ENCODE data around the gene KBTBD12. TPM values are rescaled to one million over a fixed set of nuclear protein-coding genes. Genes with fewer than 3 reads are reported as not detected.

Gene KBTBD12
- polyA plus RNA-seq, 1 of the 3 experiments (the other 2 are of a cell fraction): not detected

DNA sequence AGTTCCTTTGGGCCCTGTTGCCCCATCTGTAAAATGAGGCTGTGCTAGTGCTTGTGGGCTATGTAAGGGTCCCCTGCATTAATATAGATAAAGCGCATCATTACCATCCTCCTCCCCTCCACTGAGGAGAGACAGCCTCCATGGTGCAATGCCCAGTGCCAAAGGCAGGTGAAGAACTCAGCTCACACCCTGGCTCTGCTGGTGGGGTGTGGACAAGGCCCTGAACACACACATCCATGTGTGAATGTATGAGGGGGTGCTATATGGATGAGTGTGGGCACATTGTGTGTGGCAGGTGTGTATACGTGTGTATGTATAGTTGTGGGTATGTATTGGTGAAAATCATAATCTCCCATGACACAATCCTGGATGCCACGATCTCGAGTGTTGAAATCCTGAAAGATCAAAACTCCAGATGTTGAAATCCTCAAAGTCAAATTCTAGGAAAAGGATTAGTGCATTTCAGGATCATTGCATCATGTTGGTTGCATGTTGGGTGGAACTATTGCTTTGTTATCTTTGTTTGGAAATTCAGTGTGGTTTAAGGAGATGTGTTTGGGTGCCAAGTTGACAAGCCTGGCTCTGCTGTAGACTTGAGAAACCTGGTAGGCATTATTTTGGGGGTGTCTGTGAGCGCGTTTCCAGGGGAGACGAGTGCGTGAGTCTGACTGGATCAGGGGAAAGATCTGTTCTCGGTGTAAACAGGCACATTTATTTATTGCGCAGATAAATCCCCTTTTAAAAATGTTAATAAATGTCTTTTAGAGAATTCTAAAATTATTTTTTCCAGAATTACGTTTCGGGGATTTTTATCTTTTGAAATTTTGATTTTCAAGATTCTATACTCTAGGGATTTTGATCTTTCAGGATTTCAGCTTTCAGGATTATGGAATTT is 95.2 kb downstream of the KBTBD12 start:
- TF ChIP-seq FOSL2 (IDR thresholded peaks at IDR 0.05; ENCODE audit: borderline replicate concordance, low read depth) (no peak), CHD2 (IDR thresholded peaks at IDR 0.05; ENCODE audit: low read length, partially characterized antibody) (no peak), POLR2AphosphoS5 (IDR thresholded peaks at IDR 0.05; ENCODE audit: low read depth, low read length) (no peak), ELF1 (IDR thresholded peaks at IDR 0.05) (no peak), RFX5 (IDR thresholded peaks at IDR 0.05; ENCODE audit: low read length) (no peak), TAF1 (IDR thresholded peaks at IDR 0.05; ENCODE audit: borderline replicate concordance, low read depth, low read length) (no peak), SMC3 (IDR thresholded peaks at IDR 0.05; ENCODE audit: low read depth, low read length) (no peak), YY1 (IDR thresholded peaks at IDR 0.05; ENCODE audit: low read depth) (no peak)
- TF ChIP-seq, protein P1, sequence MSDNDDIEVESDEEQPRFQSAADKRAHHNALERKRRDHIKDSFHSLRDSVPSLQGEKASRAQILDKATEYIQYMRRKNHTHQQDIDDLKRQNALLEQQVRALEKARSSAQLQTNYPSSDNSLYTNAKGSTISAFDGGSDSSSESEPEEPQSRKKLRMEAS (IDR thresholded peaks at IDR 0.05; ENCODE audit: low read depth): no peak
- TF ChIP-seq, protein P2, sequence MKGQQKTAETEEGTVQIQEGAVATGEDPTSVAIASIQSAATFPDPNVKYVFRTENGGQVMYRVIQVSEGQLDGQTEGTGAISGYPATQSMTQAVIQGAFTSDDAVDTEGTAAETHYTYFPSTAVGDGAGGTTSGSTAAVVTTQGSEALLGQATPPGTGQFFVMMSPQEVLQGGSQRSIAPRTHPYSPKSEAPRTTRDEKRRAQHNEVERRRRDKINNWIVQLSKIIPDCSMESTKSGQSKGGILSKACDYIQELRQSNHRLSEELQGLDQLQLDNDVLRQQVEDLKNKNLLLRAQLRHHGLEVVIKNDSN (IDR thresholded peaks at IDR 0.05; ENCODE audit: borderline replicate concordance, low read depth): no peak
- TF ChIP-seq, protein P3, sequence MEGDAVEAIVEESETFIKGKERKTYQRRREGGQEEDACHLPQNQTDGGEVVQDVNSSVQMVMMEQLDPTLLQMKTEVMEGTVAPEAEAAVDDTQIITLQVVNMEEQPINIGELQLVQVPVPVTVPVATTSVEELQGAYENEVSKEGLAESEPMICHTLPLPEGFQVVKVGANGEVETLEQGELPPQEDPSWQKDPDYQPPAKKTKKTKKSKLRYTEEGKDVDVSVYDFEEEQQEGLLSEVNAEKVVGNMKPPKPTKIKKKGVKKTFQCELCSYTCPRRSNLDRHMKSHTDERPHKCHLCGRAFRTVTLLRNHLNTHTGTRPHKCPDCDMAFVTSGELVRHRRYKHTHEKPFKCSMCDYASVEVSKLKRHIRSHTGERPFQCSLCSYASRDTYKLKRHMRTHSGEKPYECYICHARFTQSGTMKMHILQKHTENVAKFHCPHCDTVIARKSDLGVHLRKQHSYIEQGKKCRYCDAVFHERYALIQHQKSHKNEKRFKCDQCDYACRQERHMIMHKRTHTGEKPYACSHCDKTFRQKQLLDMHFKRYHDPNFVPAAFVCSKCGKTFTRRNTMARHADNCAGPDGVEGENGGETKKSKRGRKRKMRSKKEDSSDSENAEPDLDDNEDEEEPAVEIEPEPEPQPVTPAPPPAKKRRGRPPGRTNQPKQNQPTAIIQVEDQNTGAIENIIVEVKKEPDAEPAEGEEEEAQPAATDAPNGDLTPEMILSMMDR (IDR thresholded peaks at IDR 0.05): no peak
- TF ChIP-seq, protein P4, sequence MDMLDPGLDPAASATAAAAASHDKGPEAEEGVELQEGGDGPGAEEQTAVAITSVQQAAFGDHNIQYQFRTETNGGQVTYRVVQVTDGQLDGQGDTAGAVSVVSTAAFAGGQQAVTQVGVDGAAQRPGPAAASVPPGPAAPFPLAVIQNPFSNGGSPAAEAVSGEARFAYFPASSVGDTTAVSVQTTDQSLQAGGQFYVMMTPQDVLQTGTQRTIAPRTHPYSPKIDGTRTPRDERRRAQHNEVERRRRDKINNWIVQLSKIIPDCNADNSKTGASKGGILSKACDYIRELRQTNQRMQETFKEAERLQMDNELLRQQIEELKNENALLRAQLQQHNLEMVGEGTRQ (IDR thresholded peaks at IDR 0.05; ENCODE audit: borderline replicate concordance, low read depth, low read length): no peak
- 81% methylated on average over 12 of the region's 12 CpGs for WGBS (ENCODE audit: low lambda C conversion rate)
- Histone ChIP-seq H3K4me2 (no peak overlapping the region), H3K79me2 (ENCODE audit: insufficient read depth) (no peaks in the 10 kb centered on the region), H3K27ac (ENCODE audit: low read depth in 2 of 2, low read length in 1 of 2) (no peak overlapping the region), H3K9me2 (no peaks in the 10 kb centered on the region), H2AFZ (ENCODE audit: low read depth) (no peak overlapping the region), H3K36me3 (replicated peaks in 1 of 2; ENCODE audit: control insufficient read depth in 1 of 2, insufficient read depth in 2 of 2, low read length in 1 of 2) (no peaks in the 10 kb centered on the region), H3F3A (replicated peaks; ENCODE audit: insufficient read depth) (no peaks in the 10 kb centered on the region), H3K4me1 (ENCODE audit: control insufficient read depth in 1 of 2, insufficient read depth in 2 of 2, low read depth in 1 of 2, low read length in 1 of 2) (peaks cover 0 to 7% of the 10 kb centered on the region in 2 experiments; a peak in 1 of 4 replicates), H3K9ac (no peak overlapping the region), H3K4me3 (ENCODE audit: low read depth in 2 of 2, low read length in 1 of 2) (no peak overlapping the region), H4K20me1 (ENCODE audit: insufficient read depth) (no peaks in the 10 kb centered on the region), H3K9me3 (no peaks in the 10 kb centered on the region), H3K27me3 (ENCODE audit: insufficient read depth) (no peaks in the 10 kb centered on the region)
- DNase-seq: no peak
- ChIA-PET CTCF (interaction anchor here (0.9 to 1.5 kb wide), 2 partner anchors 8 to 10 kb away, joined by 3 to 4 read pairs; no protein-coding TSS in a partner anchor), POLR2A (no interaction called here)
